Keratinocyte (primary cell): ENCODE measurements around the gene WAC. TPM values are rescaled to one million over a fixed set of nuclear protein-coding genes. Genes with fewer than 3 reads are reported as not detected.
"Not testable (repeated sequence)": the region's sequence is repeated elsewhere in the genome, so short reads cannot be mapped to it uniquely, and the experiment has no call there.

Experiments used
- DNase-seq: peaks from one replicate; pipeline ENCODE4 v3.0.0-alpha.2; 2011; ENCODE audit warnings: low read depth, missing footprints, low spot score
- FAIRE-seq: peaks from 2 replicates; lab custom pipeline; 2011; peaks lifted over from hg19 to GRCh38; lab: Jason Lieb, UNC
- H2AFZ ChIP-seq: 2 replicates; pipeline ENCODE4 v1.6.0; 2012; ENCODE audit warnings: low read length, control low read depth, inconsistent platforms; ENCODE audit not compliant: control insufficient read depth
- H3K27ac ChIP-seq: 2 replicates; pipeline ENCODE4 v1.5.1; 2011; ENCODE audit warnings: low read length; ENCODE audit not compliant: control insufficient read depth, insufficient read depth
- H3K27me3 ChIP-seq: 3 replicates; pipeline ENCODE4 v1.6.0; 2011; ENCODE audit warnings: low read length; ENCODE audit not compliant: control insufficient read depth, insufficient read depth; ENCODE audit errors: extremely low read depth
- H3K36me3 ChIP-seq, 2 experiments: 2 replicates in 1 of 2; 3 replicates in 1 of 2; pipeline ENCODE4 v1.5.1; 2011; ENCODE audit warnings: low read length in 2 of 2, mild to moderate bottlenecking in 1 of 2; ENCODE audit not compliant: control insufficient read depth in 2 of 2, insufficient read depth in 2 of 2; ENCODE audit errors: extremely low read depth in 1 of 2
- H3K4me1 ChIP-seq: 3 replicates; pipeline ENCODE4 v1.5.1; 2011; ENCODE audit warnings: low read length; ENCODE audit not compliant: control insufficient read depth, insufficient read depth; ENCODE audit errors: extremely low read depth
- H3K4me2 ChIP-seq: 3 replicates; pipeline ENCODE4 v1.6.0; 2011; ENCODE audit warnings: low read depth, low read length; ENCODE audit not compliant: control insufficient read depth, insufficient read depth; ENCODE audit errors: extremely low read depth
- H3K4me3 ChIP-seq, 3 experiments: fragments of 200-600 bp in 1 of 3; sonication (generic) in 1 of 3; 2 replicates in 2 of 3; 3 replicates in 1 of 3; pipeline ENCODE4 v1.5.1; 2011 to 2016; ENCODE audit warnings: low read length in 3 of 3, mild to moderate bottlenecking in 3 of 3, control low read depth in 2 of 3, inconsistent platforms in 1 of 3, low read depth in 1 of 3, mixed read lengths in 1 of 3, mixed run types in 1 of 3, moderate library complexity in 1 of 3; ENCODE audit not compliant: control insufficient read depth in 2 of 3, insufficient read depth in 2 of 3; ENCODE audit errors: extremely low read depth in 1 of 3
- H3K79me2 ChIP-seq: 2 replicates; pipeline ENCODE4 v1.6.0; 2012; ENCODE audit warnings: low read length; ENCODE audit not compliant: control insufficient read depth, insufficient read depth
- H3K9ac ChIP-seq: 3 replicates; pipeline ENCODE4 v1.6.0; 2011; ENCODE audit warnings: low read length; ENCODE audit not compliant: control insufficient read depth, insufficient read depth; ENCODE audit errors: extremely low read depth
- H3K9me1 ChIP-seq: 3 replicates; pipeline ENCODE4 v1.6.0; 2011; ENCODE audit warnings: low read length; ENCODE audit not compliant: control insufficient read depth, insufficient read depth; ENCODE audit errors: extremely low read depth
- H3K9me3 ChIP-seq: 2 replicates; pipeline ENCODE4 v1.5.1; 2012; ENCODE audit warnings: low read depth, low read length; ENCODE audit not compliant: control insufficient read depth
- H4K20me1 ChIP-seq: 3 replicates; pipeline ENCODE4 v1.6.0; 2011; ENCODE audit warnings: low read length; ENCODE audit not compliant: control insufficient read depth, insufficient read depth; ENCODE audit errors: extremely low read depth
- CTCF ChIP-seq, 3 experiments: IDR thresholded peaks in 1 of 3; conservative IDR thresholded peaks in 1 of 3; optimal IDR thresholded peaks in 1 of 3; 2 replicates in 2 of 3; 3 replicates in 1 of 3; pipeline versions ENCODE3 to v1.5.1; 2011; ENCODE audit warnings: low read length in 3 of 3, mild to moderate bottlenecking in 3 of 3, moderate library complexity in 2 of 3, control low read depth in 1 of 3, inconsistent platforms in 1 of 3; ENCODE audit not compliant: insufficient read depth in 2 of 3; ENCODE audit errors: extremely low read depth in 1 of 3
- EZH2 ChIP-seq: IDR thresholded peaks from one replicate; pipeline ENCODE4 v1.6.1; 2012; ENCODE audit warnings: inconsistent platforms, mild to moderate bottlenecking, low read length, moderate library complexity
- dilution Hi-C: fragments of 300-500 bp; cut with MboI; formaldehyde crosslinking; loops from one replicate; pipeline ENCODE4 v1.7.0; 2020; ENCODE audit warnings: low sequenced_read_pairs; ENCODE audit not compliant: extremely low pct_ligation_motif_present
- polyA plus RNA-seq, 5 experiments: library from polyadenylated mRNA; depleted of rRNA in 3 of 5; stranded (reverse) in 3 of 5; stranded (forward) in 1 of 5; unstranded in 1 of 5; fragments of >200 nt; gene quantifications; 1 replicate in 1 of 5; 2 replicates in 3 of 5; 3 replicates in 1 of 5; pipeline versions ENCODE4 v1.2.1 to v1.2.3, GENCODE V29; 2011 to 2012; ENCODE audit warnings: missing spikeins in 2 of 5, low read depth in 1 of 5, low replicate concordance in 1 of 5

Gene WAC
- polyA plus RNA-seq, 1 donor (not counting 4 experiments of a cell fraction or from before 2014, with no cell fraction given) = 80.8 TPM

GRCh38 chr10:28570598-28570997 lies 37.7 kb downstream of the WAC start:
- H3K27ac ChIP-seq = no peak overlapping the region
- dilution Hi-C loops = no loop called here
- H3K79me2 ChIP-seq = peaks cover 100% of the 10 kb centered on the region
- H3K4me3 ChIP-seq = no peak overlapping the region
- peaks cover 5 to 14% of the 10 kb centered on the region in 2 experiments for H3K36me3 ChIP-seq
- H3K4me2 ChIP-seq = no peak overlapping the region
- H3K27me3 ChIP-seq = no peaks in the 10 kb centered on the region
- H3K9ac ChIP-seq = no peak overlapping the region
- no peaks in the 10 kb centered on the region for H3K9me1 ChIP-seq
- H3K4me1 ChIP-seq = peaks cover 8% of the 10 kb centered on the region
- no peak overlapping the region for H2AFZ ChIP-seq
- DNase-seq (no peak), FAIRE-seq (no peak)
- TF ChIP-seq CTCF (optimal IDR thresholded peaks at IDR 0.05 in 1 of 3, IDR thresholded peaks at IDR 0.05 in 1 of 3, conservative IDR thresholded peaks at IDR 0.05 in 1 of 3; ENCODE audit: extremely low read depth in 1 of 3, insufficient read depth in 2 of 3, low read length in 3 of 3) (no peak), EZH2 (no peak)
- no peaks in the 10 kb centered on the region for H3K9me3 ChIP-seq
- peaks cover 32% of the 10 kb centered on the region for H4K20me1 ChIP-seq

GRCh38 chr10:28571265-28571664 lies 38.3 kb downstream of the WAC start:
- dilution Hi-C loops = no loop called here
- Histone ChIP-seq H3K9ac (no peak overlapping the region), H3K4me3 (no peak overlapping the region), H3K4me1 (peaks cover 8% of the 10 kb centered on the region), H3K36me3 (peaks cover 4 to 14% of the 10 kb centered on the region in 2 experiments), H2AFZ (no peak overlapping the region), H3K27me3 (no peaks in the 10 kb centered on the region), H3K9me3 (no peaks in the 10 kb centered on the region), H3K4me2 (no peak overlapping the region), H3K79me2 (peaks cover 100% of the 10 kb centered on the region), H3K27ac (no peak overlapping the region), H4K20me1 (peaks cover 33% of the 10 kb centered on the region), H3K9me1 (no peaks in the 10 kb centered on the region)
- no peak for DNase-seq
- no peak for FAIRE-seq
- TF ChIP-seq EZH2 (no peak), CTCF (optimal IDR thresholded peaks at IDR 0.05 in 1 of 3, IDR thresholded peaks at IDR 0.05 in 1 of 3, conservative IDR thresholded peaks at IDR 0.05 in 1 of 3; ENCODE audit: extremely low read depth in 1 of 3, insufficient read depth in 2 of 3, low read length in 3 of 3) (no peak)

GRCh38 chr10:28574214-28574613 lies 41.3 kb downstream of the WAC start:
- H3K4me2 ChIP-seq, H3K36me3 ChIP-seq, H3K27me3 ChIP-seq, H3K4me3 ChIP-seq, dilution Hi-C loops, FAIRE-seq, H3K9me3 ChIP-seq, H3K4me1 ChIP-seq, DNase-seq, H3K27ac ChIP-seq, H3K9me1 ChIP-seq, H3K9ac ChIP-seq, H2AFZ ChIP-seq: not testable (repeated sequence)
- Histone ChIP-seq H3K79me2 (peaks cover 100% of the 10 kb centered on the region), H4K20me1 (peaks cover 37% of the 10 kb centered on the region)
